HL-60 (cell line): ENCODE data around the gene CD300C.

ENCODE experiments used
- GABPA ChIP-seq: IDR thresholded peaks from 2 replicates; pipeline ENCODE4 v1.6.1; 2012; ENCODE audit warnings: low read depth
- POLR2AphosphoS5 ChIP-seq: IDR thresholded peaks from 2 replicates; pipeline ENCODE4 v1.6.1; 2012; ENCODE audit warnings: low read depth
- REST ChIP-seq: IDR thresholded peaks from 2 replicates; pipeline ENCODE4 v1.6.1; 2012; ENCODE audit warnings: low read depth; ENCODE audit not compliant: insufficient replicate concordance
- SPI1 ChIP-seq: IDR thresholded peaks from 2 replicates; pipeline ENCODE4 v1.6.1; 2012; ENCODE audit warnings: low read depth, mild to moderate bottlenecking, borderline replicate concordance
- TF ChIP-seq, protein P1 (sequence below): IDR thresholded peaks from one replicate; pipeline ENCODE4 v1.5.1; 2011; ENCODE audit warnings: low read length, control low read depth, inconsistent platforms; ENCODE audit not compliant: insufficient read depth

DNA sequence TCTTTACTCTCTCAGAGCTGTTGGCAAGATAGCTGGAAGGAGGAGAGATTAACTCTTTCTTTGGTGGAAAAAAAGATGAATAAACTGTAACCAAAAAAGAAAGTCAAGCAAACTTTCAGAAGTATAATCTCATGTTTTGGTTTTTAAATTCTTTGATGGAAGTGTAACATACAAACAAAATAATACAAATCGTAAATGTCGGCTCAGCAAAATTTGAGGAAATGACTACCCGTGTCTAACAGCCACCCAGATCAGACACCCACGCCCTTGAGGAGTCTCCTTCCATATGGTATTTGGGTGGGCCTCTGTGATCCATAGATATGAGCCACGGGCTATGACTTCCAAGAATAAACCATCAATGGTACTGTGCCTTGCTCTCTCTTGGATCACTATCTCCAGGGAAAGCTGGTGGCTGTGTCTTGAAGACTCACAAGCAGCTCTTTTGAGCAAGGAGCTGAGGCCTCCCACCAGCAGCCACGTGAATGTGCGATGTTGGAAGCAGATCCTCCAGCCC, 9.6 kb upstream of the CD300C start:
- TF ChIP-seq, protein P1, sequence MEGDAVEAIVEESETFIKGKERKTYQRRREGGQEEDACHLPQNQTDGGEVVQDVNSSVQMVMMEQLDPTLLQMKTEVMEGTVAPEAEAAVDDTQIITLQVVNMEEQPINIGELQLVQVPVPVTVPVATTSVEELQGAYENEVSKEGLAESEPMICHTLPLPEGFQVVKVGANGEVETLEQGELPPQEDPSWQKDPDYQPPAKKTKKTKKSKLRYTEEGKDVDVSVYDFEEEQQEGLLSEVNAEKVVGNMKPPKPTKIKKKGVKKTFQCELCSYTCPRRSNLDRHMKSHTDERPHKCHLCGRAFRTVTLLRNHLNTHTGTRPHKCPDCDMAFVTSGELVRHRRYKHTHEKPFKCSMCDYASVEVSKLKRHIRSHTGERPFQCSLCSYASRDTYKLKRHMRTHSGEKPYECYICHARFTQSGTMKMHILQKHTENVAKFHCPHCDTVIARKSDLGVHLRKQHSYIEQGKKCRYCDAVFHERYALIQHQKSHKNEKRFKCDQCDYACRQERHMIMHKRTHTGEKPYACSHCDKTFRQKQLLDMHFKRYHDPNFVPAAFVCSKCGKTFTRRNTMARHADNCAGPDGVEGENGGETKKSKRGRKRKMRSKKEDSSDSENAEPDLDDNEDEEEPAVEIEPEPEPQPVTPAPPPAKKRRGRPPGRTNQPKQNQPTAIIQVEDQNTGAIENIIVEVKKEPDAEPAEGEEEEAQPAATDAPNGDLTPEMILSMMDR, result no peak
- TF ChIP-seq GABPA (no peak), REST (no peak), POLR2AphosphoS5 (no peak), SPI1 (no peak)
